Neural progenitor cell (in vitro differentiated cells): Measurements from ENCODE around the gene GNPAT. TPM values are rescaled to one million over a fixed set of nuclear protein-coding genes. Genes with fewer than 3 reads are reported as not detected.

Experiments
- DNase-seq: peaks from one replicate; pipeline ENCODE4 v3.0.0-alpha.2; 2016; ENCODE audit warnings: low spot score
- H2AFZ ChIP-seq: fragments of 200-600 bp; sonication (generic); replicated peaks from 2 replicates; pipeline ENCODE4 v1.6.1; 2016; ENCODE audit warnings: antibody characterized with exemption
- H3F3A ChIP-seq: fragments of 200-600 bp; sonication (generic); 2 replicates; pipeline ENCODE4 v1.6.1; 2016; ENCODE audit warnings: antibody characterized with exemption, low read depth
- H3K27ac ChIP-seq: fragments of 200-600 bp; sonication (generic); 2 replicates; pipeline ENCODE4 v1.5.1; 2016; ENCODE audit warnings: mild to moderate bottlenecking
- H3K27me3 ChIP-seq: fragments of 200-600 bp; sonication (generic); 2 replicates; pipeline ENCODE4 v1.6.1; 2016; ENCODE audit warnings: mild to moderate bottlenecking, moderate library complexity
- H3K36me3 ChIP-seq: fragments of 200-600 bp; sonication (generic); 2 replicates; pipeline ENCODE4 v1.5.1; 2016
- H3K4me1 ChIP-seq: fragments of 200-600 bp; sonication (generic); 2 replicates; pipeline ENCODE4 v1.6.1; 2016; ENCODE audit warnings: mixed run types
- H3K4me2 ChIP-seq: fragments of 200-600 bp; sonication (generic); 2 replicates; pipeline ENCODE4 v1.6.1; 2016
- H3K4me3 ChIP-seq: fragments of 200-600 bp; sonication (generic); 2 replicates; pipeline ENCODE4 v1.5.1; 2016
- H3K79me2 ChIP-seq: fragments of 200-600 bp; sonication (generic); 2 replicates; pipeline ENCODE4 v1.6.1; 2016; ENCODE audit warnings: low read depth
- H3K9ac ChIP-seq: fragments of 200-600 bp; sonication (generic); 2 replicates; pipeline ENCODE4 v1.6.1; 2016
- H3K9me3 ChIP-seq: fragments of 200-600 bp; sonication (generic); 2 replicates; pipeline ENCODE4 v1.5.1; 2016; ENCODE audit warnings: low read depth
- H4K20me1 ChIP-seq: fragments of 200-600 bp; sonication (generic); 2 replicates; pipeline ENCODE4 v1.6.1; 2016; ENCODE audit warnings: low read depth
- H3K27ac Mint-ChIP-seq: 3 replicates; pipeline ENCODE4 v1.8.0; 2021; ENCODE audit warnings: mixed read lengths
- H3K27me3 Mint-ChIP-seq: 2 replicates; pipeline ENCODE4 v1.8.0; 2022; ENCODE audit warnings: low read depth, mild to moderate bottlenecking, inconsistent platforms, moderate library complexity, mixed read lengths; ENCODE audit not compliant: insufficient read depth
- H3K36me3 Mint-ChIP-seq: 3 replicates; pipeline ENCODE4 v1.8.0; 2021; ENCODE audit warnings: mixed read lengths
- H3K4me1 Mint-ChIP-seq: 3 replicates; pipeline ENCODE4 v1.8.0; 2021; ENCODE audit warnings: mixed read lengths
- H3K4me3 Mint-ChIP-seq: 3 replicates; pipeline ENCODE4 v1.8.0; 2021; ENCODE audit warnings: mild to moderate bottlenecking, moderate library complexity, mixed read lengths
- H3K9me3 Mint-ChIP-seq: 3 replicates; pipeline ENCODE4 v1.8.0; 2020; ENCODE audit warnings: mixed read lengths
- CTCF ChIP-seq: fragments of 200-600 bp; sonication (generic); IDR thresholded peaks from 2 replicates; pipeline ENCODE4 v1.5.1; 2017; ENCODE audit warnings: antibody characterized with exemption, mild to moderate bottlenecking
- EZH2 ChIP-seq: fragments of 200-600 bp; sonication (generic); IDR thresholded peaks from 2 replicates; pipeline ENCODE4 v1.6.1; 2017; ENCODE audit warnings: antibody characterized with exemption, mild to moderate bottlenecking, moderate library complexity
- EZH2phosphoT487 ChIP-seq: fragments of 200-600 bp; sonication (generic); IDR thresholded peaks from 2 replicates; pipeline ENCODE4 v1.6.1; 2017; ENCODE audit warnings: antibody characterized with exemption
- total RNA-seq: library from RNA; depleted of rRNA; stranded (reverse); fragments of >200 nt; gene quantifications from 2 replicates; pipeline ENCODE4 v1.2.3, GENCODE V29; 2015; ENCODE audit warnings: low replicate concordance

The GNPAT gene
- total RNA-seq, 1 donor from 2014 or later, result 137 TPM

- peaks cover 11% of the 10 kb centered on the region for H3K27me3 Mint-ChIP-seq
- Histone ChIP-seq H2AFZ (no peak overlapping the region), H3K27ac (no peak overlapping the region), H3K79me2 (no peaks in the 10 kb centered on the region), H3K9ac (no peak overlapping the region), H3K4me1 (peaks cover 12% of the 10 kb centered on the region), H3K36me3 (no peaks in the 10 kb centered on the region), H3K27me3 (peaks cover 5% of the 10 kb centered on the region), H3F3A (peaks cover 6% of the 10 kb centered on the region), H3K4me2 (no peak overlapping the region), H3K9me3 (no peaks in the 10 kb centered on the region), H3K4me3 (no peak overlapping the region), H4K20me1 (no peaks in the 10 kb centered on the region)
- H3K36me3 Mint-ChIP-seq, result no peaks in the 10 kb centered on the region
- H3K4me1 Mint-ChIP-seq, result peaks cover 5% of the 10 kb centered on the region
- peaks cover 6% of the 10 kb centered on the region for H3K9me3 Mint-ChIP-seq
- no peak overlapping the region for H3K27ac Mint-ChIP-seq
- H3K4me3 Mint-ChIP-seq, result no peak overlapping the region
- no peak for DNase-seq
- TF ChIP-seq EZH2phosphoT487, result no peak
- no peak for TF ChIP-seq EZH2
- TF ChIP-seq CTCF, result no peak
Observed at GRCh38 chr1:231194476-231194842, 46.6 kb upstream of the GNPAT start.

- Mint-ChIP-seq H3K27ac (no peak overlapping the region), H3K4me3 (no peak overlapping the region), H3K27me3 (peaks cover 13% of the 10 kb centered on the region), H3K9me3 (peaks cover under 1% of the 10 kb centered on the region), H3K36me3 (no peaks in the 10 kb centered on the region), H3K4me1 (peaks cover 5% of the 10 kb centered on the region)
- Histone ChIP-seq H3K4me3 (no peak overlapping the region), H3F3A (peaks cover 6% of the 10 kb centered on the region), H3K4me2 (no peak overlapping the region), H4K20me1 (no peaks in the 10 kb centered on the region), H3K9ac (no peak overlapping the region), H3K27me3 (peaks cover 8% of the 10 kb centered on the region), H2AFZ (no peak overlapping the region), H3K27ac (no peak overlapping the region), H3K36me3 (no peaks in the 10 kb centered on the region), H3K4me1 (peaks cover 12% of the 10 kb centered on the region), H3K9me3 (no peaks in the 10 kb centered on the region), H3K79me2 (no peaks in the 10 kb centered on the region)
- no peak for TF ChIP-seq EZH2phosphoT487
- no peak for TF ChIP-seq EZH2
- no peak for TF ChIP-seq CTCF
- DNase-seq, result no peak
Observed at GRCh38 chr1:231194843-231195516, 46.0 kb upstream of the GNPAT start.

DNA sequence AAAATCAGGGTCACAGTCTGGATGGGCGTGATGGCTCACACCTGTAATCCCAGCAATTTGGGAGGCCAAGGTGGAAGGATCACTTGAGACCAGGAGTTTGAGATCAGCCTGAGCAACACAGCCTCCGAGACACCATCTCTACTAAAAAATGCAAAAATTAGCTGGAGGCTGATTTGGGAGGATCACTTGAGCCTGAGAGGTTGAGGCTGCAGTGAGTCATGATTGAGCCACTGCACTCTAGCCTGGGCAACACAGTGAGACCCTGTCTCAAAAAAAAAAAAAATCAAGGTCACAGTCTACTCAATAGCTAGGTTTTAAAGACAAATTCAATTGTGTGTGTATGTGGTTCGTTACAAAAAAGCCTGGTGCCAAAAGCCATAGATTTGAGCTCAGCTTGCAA lies 44.7 kb upstream of the GNPAT start:
- no peak overlapping the region for H2AFZ ChIP-seq
- no peaks in the 10 kb centered on the region for H3K36me3 Mint-ChIP-seq
- H3K4me3 Mint-ChIP-seq, result no peak overlapping the region
- no peak for DNase-seq
- H3K27me3 Mint-ChIP-seq, result peaks cover 17% of the 10 kb centered on the region
- no peaks in the 10 kb centered on the region for H3K9me3 ChIP-seq
- H3K79me2 ChIP-seq, result no peaks in the 10 kb centered on the region
- H3K4me3 ChIP-seq, result no peak overlapping the region
- H3K9ac ChIP-seq, result no peak overlapping the region
- peaks cover 12% of the 10 kb centered on the region for H3K4me1 ChIP-seq
- H3K27me3 ChIP-seq, result peaks cover 20% of the 10 kb centered on the region
- H3K27ac Mint-ChIP-seq, result no peak overlapping the region
- no peak overlapping the region for H3K27ac ChIP-seq
- H4K20me1 ChIP-seq, result no peaks in the 10 kb centered on the region
- H3K36me3 ChIP-seq, result no peaks in the 10 kb centered on the region
- peaks cover 6% of the 10 kb centered on the region for H3F3A ChIP-seq
- H3K4me1 Mint-ChIP-seq, result peaks cover 5% of the 10 kb centered on the region
- H3K4me2 ChIP-seq, result no peak overlapping the region
- TF ChIP-seq CTCF, result no peak
- no peak for TF ChIP-seq EZH2phosphoT487
- TF ChIP-seq EZH2, result no peak
- no peaks in the 10 kb centered on the region for H3K9me3 Mint-ChIP-seq
